Measurements from ENCODE around the gene CYTH1. TPM values are rescaled to one million over a fixed set of nuclear protein-coding genes. Genes with fewer than 3 reads are reported as not detected.

Gene CYTH1
- total RNA-seq, 1 donor from 2014 or later, result 80.8 TPM

Other genes starting within 250 kb of the CYTH1 start
- gene DNAH17, start 204.9 kb downstream of the CYTH1 start, total RNA-seq, result 0.26 to 0.42 TPM (median 0.34 TPM) in 3 replicates
- gene USP36, start 58.5 kb upstream of the CYTH1 start, total RNA-seq, result 45.1 to 51.2 TPM (median 49.6 TPM) in 3 replicates
- gene CEP295NL, start 120.9 kb upstream of the CYTH1 start, total RNA-seq, result 0.67 to 2.3 TPM (median 1.3 TPM) in 3 replicates
- gene TIMP2, start 143.1 kb upstream of the CYTH1 start, total RNA-seq, result 429 to 540 TPM (median 535 TPM) in 3 replicates
- 120 to 177 TPM (median 127 TPM) in 3 replicates for gene LGALS3BP, start 197.7 kb upstream of the CYTH1 start, total RNA-seq
- gene CANT1, start 227.5 kb upstream of the CYTH1 start, total RNA-seq, result 37.3 to 50.5 TPM (median 47.9 TPM) in 3 replicates
- gene C1QTNF1, start 241.9 kb upstream of the CYTH1 start, total RNA-seq, result 74.7 to 96.2 TPM (median 74.9 TPM) in 3 replicates